NCI-H2171 (cell line): ENCODE data around the gene TMEM9B.
"Not testable (repeated sequence)": the region's sequence is repeated elsewhere in the genome, so short reads cannot be mapped to it uniquely, and the experiment has no call there.

Experiments
- DNase-seq: peaks from one replicate; lab custom pipeline; 2025; lab: John Stamatoyannopoulos, UW

Gene TMEM9B

DNA sequence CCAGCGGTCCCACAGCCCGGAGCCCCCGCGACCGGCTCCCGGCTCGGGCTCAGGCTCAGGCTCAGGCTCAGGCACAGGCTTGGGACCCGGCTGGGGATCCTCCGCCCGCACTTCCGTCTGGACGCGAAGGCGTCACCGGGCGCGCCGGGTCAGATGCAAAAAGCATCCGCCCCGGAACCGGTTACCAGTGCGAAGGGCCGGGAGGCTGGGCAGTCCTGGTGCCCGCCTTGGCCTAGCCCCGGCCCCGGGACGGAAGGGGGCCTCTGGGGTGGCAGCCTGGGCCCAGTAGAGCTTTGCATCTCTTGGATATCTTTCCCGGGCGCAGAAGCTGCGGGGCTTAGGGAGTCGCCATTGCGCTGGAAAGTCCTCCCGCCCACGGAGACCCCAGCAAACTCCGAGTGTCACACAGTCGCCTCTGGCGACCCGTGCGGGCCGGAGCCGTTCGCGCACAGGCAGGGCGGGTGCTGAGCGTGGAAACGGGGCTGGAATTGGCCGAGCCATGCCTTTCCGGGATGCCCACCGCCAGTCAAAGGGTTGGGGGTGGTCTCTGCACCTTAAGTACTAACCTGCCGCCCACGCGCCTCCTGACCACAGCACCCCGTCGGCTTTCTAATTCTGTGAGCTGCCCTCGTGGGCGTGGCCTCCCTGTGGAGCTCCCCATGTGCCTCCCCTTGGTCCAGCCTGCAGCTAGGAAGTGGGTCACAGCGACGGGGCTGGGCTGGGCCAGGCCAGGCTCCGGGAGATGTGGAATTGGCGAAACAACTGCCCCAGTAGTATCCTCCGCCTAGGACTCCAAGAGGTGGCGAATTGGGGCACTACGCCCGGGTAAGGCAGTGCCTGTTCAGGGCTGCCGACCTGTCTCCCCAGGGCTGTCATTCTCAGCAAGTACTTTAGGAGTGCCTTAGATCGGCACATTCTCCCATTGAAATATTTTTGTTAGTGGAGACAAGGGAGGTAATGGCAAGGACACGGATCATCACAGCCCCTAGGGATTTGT, at the start of gene TMEM9B:
Gene TMEM9B (minus strand): TSS at position 119 of the 997 bp plus-strand sequence. CDS start 129 bp downstream, outside the sequence.
- DNase-seq, result peak; percentile 82

DNA sequence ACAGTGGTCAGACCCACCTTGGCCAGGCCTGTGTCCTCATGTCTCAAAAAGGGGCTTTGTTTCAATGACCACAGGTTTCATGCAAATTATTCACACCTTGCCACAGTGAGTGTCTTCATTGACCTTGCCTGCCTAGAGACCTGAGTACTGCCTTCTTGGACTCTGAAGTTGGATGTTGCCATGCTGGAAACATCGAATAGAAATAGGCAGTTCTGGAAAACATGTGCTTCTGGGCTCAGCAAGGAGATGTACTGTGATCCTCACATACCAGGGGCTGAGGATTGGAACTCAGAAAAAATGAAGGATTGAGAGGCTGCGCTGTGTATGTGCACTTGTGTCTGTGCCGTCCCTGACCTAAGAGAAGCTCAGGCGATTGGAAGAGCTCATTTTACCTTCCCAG, 49.1 kb upstream of the TMEM9B start:
- DNase-seq, result no peak

GRCh38 chr11:9009538-9009937, 45.3 kb upstream of the TMEM9B start:
- DNase-seq, result not testable (repeated sequence)

GRCh38 chr11:9008661-9009060, 44.4 kb upstream of the TMEM9B start:
- DNase-seq, result no peak

DNA sequence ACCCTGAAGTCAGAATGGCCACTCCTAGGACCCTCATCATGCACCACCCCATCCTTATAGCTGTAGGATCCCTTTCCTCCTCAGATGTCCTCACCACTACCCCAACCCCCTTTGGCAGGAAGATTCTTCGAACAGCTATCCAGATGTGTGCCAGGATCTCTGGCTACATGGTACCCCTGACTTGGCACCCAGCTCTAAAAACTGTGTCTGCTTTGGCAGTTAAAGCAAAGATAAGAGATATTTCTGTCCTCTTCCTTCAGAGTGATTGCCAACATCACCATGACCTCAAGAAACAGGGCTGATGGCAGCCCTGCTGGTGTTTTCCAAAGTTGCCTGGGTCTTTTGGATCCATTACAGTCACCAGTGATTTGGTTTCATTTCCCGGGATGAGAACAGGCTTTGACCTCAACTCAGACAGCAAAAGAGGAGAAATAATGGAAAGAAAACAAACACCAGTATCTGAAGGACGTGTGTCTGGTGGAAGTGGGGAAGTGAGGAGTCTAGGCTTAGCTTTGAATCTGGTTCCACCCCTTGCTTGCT, 43.8 kb upstream of the TMEM9B start:
- no peak for DNase-seq

- DNase-seq, result no peak
Measured at GRCh38 chr11:9005087-9005486, 40.8 kb upstream of the TMEM9B start.

DNA sequence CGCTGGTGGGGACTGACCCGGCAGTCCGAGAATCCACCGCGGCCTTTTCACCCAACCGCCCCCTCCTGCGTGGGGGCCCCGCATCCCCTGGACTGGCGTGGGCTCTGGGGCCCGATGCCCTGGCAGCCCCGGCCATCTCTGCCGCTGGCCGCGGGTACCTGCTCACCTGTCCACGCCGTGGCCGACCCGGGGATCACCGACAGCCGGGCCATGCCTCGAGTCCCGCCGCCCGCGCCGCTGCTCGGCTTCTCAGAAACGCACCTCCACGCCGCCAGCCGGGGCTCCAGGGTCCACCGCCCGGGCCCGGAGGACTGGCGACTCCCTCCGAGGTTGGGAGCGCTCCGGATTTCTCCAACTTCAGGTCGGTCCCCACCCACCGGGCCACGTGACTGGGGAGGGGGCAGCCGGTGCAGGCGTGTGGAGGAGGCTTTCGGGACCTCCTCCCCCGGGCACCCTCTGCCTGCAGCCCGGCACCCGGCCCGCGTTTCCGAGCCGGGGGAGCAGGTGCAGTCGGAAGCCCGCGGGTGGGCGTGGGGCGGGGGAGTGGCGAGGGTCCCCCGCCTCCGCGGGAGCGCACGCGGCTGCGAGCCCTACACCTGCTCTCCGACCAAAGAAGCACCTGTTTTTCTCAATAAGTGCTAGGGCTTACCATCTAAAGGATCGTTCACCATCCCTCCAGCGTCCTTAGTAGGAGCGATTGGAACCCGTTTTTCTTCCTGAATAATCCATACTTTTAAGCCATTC, 40.1 kb upstream of the TMEM9B start:
- no peak for DNase-seq

- DNase-seq, result peak; percentile 56
Measured at GRCh38 chr11:9003573-9004182, 39.4 kb upstream of the TMEM9B start, which contains the start of gene NRIP3. NRIP3 (minus strand) TSS chr11:9004001; CDS start chr11:9003935, 66 bp downstream.

- no peak for DNase-seq
Measured at GRCh38 chr11:9002920-9003572, 38.8 kb upstream of the TMEM9B start.

- no peak for DNase-seq
Measured at GRCh38 chr11:9001736-9002135, 37.5 kb upstream of the TMEM9B start.

GRCh38 chr11:8998017-8998416, 33.8 kb upstream of the TMEM9B start:
- no peak for DNase-seq

GRCh38 chr11:8997451-8997850, 33.2 kb upstream of the TMEM9B start:
- no peak for DNase-seq

DNA sequence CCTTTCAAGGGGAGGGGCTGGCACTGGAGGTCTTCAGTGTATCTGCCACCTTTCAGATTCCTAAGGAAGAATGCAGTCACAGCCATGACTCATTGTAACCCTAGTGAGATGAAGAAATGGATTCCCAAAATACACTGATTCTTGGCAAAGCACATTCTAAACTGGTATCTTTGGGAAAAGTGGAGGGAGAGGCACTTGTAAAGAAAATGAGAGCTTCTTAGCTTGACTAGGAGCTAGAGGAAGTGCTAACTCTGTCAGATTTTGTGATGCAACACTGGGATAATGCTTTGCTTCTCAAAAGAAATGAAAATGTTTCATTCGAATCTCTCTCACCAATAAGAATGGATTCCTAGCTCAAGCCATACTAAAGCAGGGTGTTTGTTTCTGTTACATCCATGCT, 25.2 kb upstream of the TMEM9B start:
- no peak for DNase-seq

DNA sequence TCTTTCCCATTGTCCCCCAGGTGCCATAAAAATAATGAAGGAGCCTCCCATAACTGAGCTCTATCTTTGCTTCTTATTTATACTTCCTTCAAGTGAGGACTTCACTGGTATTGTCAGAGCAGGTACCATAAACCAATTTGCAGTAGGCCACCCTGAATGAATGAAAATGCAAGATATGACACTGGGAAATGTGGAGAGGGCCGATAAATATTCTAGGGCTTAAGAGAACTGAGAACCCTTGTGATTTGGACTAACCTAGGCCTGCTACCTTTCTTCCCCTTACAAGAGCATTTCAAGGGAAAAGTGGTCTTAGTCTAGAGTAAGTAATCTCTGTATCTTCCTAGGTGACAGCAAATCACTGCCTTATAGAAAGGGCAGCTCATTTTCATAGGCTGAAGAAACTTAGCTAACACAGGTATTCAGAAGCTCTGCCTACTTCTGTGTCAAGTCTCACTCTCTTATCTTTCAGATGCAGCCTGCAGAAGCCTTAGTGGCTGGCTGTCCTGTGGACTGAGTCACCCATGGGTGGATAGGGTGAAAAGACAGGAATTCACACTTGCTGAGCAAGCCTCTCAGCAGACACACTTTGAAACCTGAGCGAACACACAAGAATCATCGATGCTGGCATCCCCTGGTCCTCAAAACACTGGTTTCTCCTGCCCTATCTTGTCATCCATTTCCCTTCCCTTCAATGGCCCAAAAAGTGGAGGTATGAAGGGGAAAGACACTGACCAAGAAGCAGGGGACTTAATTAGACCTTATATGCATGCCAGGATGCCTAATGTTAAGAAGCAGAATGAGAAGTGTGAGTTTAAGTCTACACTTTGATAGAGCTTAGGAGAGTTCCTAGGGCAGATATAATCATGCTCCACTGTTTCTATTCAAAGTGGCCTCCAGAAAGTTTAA, 24.3 kb upstream of the TMEM9B start:
- DNase-seq, result no peak

GRCh38 chr11:8987446-8987845, 23.2 kb upstream of the TMEM9B start:
- DNase-seq, result no peak

- not testable (repeated sequence) for DNase-seq
Measured at GRCh38 chr11:8986772-8987171, 22.5 kb upstream of the TMEM9B start.

DNA sequence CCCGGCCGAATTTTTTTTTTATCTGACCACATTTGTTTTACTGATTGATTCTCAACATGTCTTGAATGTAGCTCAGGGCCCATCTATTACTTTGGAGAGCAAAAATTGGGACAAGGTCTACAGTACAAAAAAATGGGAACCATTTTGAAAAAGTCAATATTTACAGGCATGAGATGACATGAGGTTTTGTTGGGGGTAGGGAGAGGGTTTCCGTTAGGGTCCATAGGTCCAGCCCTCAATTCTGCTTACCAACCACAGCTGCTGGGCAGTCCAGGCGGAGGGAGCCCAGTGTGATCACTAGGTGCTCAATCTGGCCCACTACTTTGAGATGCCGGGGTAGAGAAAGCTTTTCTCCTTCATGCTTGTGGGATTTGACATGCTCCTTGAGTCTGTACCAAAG, 21.2 kb upstream of the TMEM9B start:
- no peak for DNase-seq

DNA sequence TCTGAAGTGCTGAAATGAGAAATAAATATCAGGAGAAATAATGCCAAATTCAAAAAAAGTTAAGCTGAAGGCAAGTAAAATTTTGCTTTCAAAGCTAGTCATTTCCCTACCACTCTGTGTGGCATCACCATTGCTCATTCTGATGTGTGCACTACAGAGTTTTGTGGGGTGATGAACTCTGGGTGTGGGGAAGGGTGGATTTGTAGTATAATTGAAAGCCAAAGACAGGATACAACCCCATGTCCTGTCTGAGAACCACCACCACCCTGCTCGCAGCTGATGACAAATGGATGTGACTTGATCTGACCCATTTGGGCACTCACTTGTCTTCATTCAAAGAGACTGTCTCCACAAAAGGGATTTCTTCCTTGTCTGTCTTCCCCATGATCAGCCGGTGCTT, 19.3 kb upstream of the TMEM9B start:
- DNase-seq, result no peak

GRCh38 chr11:8980485-8980884, 16.2 kb upstream of the TMEM9B start:
- no peak for DNase-seq

DNA sequence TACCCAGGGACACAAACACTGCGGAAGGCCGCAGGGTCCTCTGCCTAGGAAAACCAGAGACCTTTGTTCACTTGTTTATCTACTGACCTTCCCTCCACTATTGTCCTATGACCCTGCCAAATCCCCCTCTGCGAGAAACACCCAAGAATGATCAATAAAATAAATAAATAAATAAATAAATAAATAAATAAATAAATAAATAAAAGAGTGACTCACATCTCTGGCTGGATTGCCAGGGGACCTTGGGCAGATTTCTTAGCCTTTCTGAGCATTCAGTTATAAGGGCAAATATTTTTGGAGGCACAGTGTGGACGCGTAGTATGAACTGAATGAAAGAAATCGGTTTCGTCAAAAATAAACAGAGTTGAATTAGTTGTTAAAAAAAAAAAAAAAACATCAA, 15.1 kb upstream of the TMEM9B start:
- DNase-seq, result not testable (repeated sequence)

DNA sequence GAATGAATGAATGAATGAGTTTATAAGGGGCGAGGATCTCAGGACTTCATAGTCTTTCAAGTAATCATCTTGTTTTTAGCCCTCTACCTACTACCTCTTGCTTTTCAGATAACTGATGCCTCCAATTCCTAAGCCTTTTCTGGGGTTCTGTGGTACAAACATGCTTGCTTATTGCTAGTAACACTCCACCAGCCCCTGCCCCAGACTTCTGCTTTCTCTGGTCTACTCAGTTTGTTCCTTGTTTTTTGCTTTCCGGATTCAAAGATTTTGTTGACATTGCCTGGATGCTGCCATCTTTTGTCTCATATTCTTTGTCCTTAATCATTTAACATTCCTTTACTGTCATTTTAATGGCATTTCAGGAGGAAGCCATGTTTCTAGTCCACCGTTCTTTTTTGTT, 8.9 kb upstream of the TMEM9B start:
- no peak for DNase-seq
